GF-D8 (cell line): ENCODE measurements around the gene ZNF592.

Experiments
- DNase-seq: peaks from one replicate; lab custom pipeline; 2025; lab: John Stamatoyannopoulos, UW

ZNF592 gene

DNA sequence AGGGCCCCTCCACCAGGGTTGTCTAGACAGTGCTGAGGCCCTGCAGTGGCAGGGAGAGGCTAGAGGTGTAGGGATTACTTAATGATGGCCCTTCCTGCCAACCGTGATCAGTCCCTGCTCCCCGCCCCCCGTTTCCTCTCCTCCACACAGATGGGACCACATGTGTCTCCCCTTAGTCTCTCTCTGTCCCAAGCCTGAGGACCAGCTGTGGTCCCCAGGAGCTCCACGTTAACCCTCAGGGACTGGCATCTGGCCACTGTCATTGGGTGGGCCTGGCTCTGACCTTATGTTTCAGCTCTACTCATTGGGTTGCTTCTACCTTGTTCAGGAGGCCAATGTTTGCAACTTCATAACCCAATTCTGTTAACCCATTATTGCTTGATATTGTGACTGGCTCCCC is 62.8 kb downstream of the ZNF592 start:
- DNase-seq, result no peak

GRCh38 chr15:84811828-84812227 is 63.4 kb downstream of the ZNF592 start:
- no peak for DNase-seq

DNA sequence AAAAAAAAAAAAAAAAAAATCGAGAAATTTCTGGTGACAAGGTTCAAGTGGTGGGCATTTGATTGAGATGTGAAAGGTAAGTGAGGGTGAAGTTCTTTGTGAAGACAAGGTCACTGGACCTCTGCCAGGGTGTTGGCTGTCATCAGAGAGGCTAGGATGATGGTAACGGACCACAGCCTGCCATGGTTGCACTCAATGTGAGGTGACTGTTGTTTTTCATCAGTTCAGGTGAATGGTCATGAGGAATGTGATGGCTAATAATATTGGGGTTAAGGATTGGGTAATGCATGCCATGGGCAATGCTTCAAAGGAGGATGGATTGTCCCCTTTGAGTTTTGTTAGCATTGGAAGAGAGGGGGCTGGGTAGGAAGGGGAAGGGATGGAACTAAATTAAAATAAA is 64.5 kb downstream of the ZNF592 start:
- no peak for DNase-seq

DNA sequence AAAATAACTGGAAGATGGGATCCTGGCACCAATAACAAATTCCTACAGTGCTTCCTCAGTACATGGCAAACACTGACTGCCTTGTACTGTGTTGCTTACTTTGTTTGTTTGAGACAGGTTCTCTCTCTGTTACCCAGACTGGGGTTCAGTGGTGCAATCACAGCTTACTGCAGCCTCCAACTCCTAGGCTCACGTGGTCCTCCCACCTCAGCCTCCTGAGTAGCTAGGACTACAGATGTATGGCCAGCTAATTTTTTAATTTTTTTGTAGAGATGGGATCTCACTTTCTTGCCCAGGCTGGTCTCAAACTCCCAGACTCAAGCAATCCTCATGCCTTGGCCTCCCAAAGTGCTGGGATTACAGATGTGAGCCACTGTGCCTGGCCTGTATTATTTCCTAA is 65.0 kb downstream of the ZNF592 start:
- DNase-seq, result no peak

DNA sequence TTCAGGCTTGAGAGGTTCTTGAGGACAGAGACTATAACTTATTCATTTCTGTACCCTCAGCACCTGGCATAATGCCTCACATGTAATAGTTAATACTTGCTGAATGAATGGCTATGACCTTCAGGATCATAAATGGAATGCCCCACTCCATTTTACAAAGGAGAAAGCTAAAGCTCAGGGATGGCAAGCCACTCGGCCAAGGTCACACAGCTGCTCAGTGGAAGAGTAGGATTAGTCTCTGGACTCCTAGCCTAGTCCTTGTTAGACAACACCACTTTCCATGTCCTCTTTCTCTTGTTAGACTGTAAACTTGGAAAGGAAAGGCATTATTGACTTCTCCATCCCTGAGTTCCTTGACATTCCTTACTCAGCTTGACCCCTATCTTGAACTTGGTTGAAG is 65.5 kb downstream of the ZNF592 start:
- DNase-seq, result no peak

GRCh38 chr15:84814916-84815315 is 66.5 kb downstream of the ZNF592 start:
- DNase-seq, result no peak

GRCh38 chr15:84816694-84817465 is 68.5 kb downstream of the ZNF592 start, which contains the start of gene ALPK3:
ALPK3 (plus strand) TSS chr15:84817356; CDS start chr15:84817453, 97 bp downstream.
- no peak for DNase-seq

DNA sequence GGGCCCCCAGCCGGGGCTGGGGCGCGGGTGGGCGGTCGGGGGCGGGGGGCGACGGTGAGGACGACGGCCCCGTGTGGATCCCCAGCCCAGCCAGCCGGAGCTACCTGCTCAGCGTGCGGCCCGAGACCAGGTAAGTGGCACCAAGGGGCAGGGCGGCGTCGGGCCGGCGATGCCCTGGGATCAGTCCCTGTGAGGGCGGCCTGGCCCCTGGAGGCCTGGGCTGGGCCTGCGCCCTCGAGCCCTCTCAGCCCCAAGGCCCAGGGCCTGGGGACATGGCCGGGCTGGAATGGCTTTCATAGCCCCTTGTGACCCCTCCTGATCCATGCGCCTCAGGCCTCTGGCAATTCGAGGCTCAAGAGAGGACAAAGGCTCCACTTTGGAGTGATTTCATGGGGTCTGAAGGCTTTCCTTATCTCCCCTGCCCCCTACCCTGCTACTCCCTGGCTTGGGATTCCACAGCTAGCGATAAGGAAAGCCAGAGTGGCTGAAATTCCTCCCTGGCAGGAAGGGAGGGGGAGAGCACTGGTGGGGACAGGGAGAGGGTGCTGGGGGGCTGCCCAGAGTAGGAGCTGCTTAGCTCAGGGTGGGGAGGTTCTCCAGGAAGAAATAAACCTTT is 69.2 kb downstream of the ZNF592 start:
- no peak for DNase-seq

DNA sequence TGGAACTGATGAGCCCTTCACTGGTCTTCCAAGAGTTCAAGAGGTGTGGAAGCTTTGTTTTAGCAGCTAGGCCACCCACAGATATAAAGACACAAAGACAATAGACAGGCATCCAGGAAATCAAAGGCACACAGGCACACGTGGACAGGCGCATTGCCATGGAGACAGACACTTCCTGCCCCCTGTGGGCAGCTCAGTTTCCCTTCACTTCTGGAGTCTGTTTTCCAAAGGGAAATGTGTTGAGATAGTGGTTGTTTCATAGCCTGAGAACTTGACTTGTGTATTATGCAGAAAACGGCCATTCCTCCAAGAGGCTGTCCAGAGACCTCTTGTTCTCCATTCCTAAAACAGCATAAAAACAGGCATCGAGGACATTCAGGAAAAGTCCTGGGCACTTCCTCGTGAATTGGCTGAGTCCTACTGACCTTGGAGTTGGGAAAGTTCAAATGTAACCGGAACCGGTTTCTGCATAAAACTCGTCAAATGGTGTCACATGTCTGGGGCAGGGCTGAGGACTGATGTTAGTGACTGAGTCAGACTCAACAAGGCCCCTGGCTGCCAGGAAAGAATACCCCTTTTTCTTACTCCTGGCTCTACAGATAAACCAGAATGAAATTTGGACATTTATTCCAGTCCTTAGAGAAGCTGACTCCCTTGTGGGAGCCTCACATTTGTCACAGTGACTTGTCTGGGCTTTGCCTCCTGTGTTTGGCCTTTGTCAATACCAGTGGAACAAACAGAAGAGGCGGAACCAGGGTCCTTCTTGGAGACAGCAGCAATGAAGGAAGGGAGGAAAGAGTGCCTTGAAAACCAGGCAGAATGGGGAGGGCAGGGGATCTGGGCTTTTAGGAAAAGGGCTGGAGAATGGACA is 70.1 kb downstream of the ZNF592 start:
- no peak for DNase-seq

- DNase-seq, result no peak
Measured at GRCh38 chr15:84819291-84819768, 70.9 kb downstream of the ZNF592 start.

- DNase-seq, result no peak
Measured at GRCh38 chr15:84819791-84820190, 71.4 kb downstream of the ZNF592 start.

DNA sequence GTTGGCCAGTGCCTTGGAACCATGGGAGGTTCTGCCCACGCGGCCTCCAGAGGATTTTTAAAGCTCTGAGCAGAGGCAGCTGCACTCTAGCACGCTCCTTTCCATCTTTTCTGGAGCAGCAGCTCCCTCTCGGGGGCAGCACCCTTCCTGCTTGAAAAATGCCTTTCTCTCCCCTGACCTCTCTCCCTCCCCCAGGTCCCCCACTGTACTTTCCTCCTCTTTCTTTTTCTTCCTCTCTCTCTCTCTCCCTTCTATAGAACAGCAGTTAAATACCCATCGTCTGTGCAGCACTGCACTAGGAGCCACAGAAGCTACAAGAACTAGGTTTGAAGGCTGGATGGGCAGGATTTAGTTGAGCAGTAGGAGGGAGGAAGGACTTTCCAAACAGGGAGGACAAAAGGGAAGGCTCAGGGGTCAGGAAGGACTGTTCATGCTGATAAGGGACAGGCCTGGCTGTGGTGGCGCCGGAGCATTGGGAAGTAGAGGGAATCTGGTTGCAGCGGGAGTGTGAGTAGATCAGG is 73.2 kb downstream of the ZNF592 start:
- DNase-seq, result no peak

GRCh38 chr15:84822653-84823281 is 74.4 kb downstream of the ZNF592 start:
- DNase-seq, result no peak

DNA sequence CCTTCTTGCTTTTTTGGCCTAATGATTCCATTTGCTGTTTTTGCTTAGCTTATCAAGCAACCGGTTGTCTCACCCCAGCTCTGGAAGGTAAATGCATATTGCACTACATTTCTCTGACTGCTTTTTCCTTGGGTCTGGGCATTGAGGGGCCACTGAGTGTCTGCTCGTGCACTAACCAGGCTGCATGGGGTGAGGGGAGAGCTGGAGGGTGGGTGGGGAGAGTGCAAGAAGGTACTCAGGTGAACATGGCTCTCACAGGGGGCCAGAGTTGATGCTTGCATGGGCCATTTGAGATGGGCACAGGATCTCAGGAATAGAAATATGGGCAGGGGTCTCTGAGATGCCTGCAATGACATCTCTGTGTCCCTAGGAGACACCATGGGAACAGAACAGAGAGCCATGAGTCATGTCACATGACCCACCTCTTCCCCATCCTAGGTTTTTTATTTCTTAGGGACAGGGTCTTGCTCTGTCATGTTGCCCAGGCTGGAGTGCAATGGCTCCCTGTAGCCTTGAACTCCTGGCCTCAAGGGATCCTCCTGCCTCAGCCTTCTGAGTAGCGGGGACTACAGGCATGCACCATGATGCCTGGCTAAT is 75.0 kb downstream of the ZNF592 start:
- DNase-seq, result no peak

DNA sequence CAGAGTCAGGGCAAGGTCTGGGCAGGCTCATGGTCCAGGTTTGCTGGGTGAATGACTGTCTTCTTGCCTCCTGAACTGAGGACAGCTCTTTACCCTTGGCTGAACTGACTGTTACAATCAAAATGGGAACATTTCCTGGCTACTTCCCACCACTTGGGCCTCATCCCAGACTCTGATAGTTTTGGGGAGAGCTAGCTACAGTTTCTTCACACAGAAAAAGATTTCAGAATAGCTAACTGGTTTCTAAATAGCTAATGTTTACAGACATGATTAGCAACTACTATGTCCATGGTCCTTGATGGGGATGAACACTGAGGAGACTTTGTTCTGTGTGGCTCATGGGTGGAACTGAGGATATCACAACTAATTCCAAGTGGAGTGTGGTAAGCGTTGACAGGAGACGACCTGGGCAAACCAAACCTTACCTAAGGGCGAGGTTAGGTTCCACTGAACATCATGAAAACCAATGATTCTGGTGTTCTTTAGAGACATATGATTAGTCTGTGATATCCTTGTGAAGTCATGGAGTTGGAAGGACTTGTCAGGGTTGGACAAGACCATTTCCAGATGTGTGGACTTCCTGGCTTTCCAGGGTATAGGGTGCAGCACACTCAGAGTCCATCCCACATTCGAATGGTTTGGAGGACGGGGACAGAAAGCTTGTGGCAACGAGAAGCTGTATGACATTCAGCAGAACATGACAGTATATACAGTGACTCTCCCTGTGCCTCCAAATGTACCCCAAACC is 76.0 kb downstream of the ZNF592 start:
- DNase-seq, result no peak

- no peak for DNase-seq
Measured at GRCh38 chr15:84826369-84826823, 78.0 kb downstream of the ZNF592 start.

DNA sequence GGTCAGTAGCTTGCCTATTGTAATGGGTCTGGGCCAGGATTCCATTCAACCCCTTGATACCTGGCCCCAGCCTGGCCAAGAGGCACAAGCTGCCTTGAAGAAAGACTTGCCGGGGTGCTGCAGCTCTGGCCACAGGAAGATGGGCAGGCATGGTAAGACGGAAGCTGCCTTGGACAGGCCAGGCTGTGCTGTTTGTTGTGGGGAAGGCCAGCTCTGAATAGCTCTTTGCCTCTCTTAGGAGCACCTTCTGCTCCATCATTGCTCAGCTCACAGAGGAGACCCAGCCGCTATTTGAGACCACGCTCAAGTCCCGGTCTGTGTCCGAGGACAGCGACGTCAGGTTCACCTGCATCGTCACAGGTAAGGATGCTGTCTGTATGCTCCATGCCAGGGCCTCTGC is 78.9 kb downstream of the ZNF592 start:
- no peak for DNase-seq

DNA sequence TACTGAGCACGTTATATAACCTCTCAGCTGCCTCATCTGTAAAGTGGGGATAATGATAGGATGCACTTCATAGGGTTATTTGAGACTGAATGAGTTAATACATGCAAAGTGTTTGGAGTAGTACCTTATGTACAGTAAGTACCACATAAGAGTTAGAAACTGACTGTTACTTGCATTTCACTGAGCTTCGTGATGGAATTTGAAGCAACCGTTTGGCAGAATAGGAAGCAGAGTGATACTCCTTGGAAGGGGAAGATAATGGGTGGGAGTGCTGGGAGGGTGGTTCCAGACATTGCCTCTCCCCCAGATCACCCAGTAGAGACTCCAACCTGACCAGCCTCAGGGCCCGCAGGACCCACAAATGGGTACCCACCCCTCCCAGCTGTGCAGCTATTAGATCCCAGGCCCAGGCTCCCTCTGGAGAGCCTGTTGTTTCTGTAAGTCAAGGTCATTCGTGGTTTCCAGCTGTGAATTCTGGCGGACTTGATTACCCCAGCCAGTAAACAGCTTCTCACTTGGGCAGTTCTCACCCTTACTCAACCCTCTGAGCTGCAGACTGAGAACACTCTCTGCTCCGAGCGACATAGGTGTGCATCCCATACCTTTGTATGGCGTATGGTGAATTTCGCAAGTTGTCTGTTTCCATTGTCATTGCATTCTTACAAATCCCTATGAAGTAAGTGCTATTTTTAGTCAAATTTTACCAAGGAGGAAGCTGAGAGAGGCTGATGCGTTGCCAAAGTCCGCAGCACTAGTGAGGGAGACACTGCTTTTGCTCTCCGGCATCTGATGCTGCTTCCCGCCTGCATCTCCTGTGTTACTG is 79.9 kb downstream of the ZNF592 start:
- no peak for DNase-seq

GRCh38 chr15:84829428-84829827 is 81.0 kb downstream of the ZNF592 start:
- DNase-seq, result no peak

GRCh38 chr15:84830036-84830435 is 81.6 kb downstream of the ZNF592 start:
- no peak for DNase-seq
